Measurements from ENCODE around the gene CCDC92. TPM values are rescaled to one million over a fixed set of nuclear protein-coding genes. Genes with fewer than 3 reads are reported as not detected.

Gene CCDC92
- total and polyA plus RNA-seq, 2 of the 8 experiments (the other 6 are each of a cell fraction or from before 2014, with no cell fraction given), result 0.43 to 0.51 TPM

DNA sequence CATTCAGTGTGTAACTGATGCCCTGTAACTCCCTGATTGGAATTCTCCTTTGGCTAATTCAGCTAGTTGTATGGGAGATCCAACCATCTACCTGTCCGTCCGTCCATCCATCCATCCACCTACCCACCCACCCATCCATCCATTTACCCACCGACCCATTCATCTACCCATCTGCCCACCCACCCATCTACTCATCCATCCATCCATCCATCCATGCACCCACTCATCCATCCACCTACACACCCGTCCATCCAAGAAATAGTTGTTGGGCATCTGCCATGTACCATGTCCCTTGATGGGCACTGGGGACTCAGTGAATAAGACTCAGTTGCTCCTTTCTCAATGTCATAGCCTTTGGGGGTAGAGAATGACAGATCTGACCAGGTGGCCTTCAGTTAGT, 48.1 kb downstream of the CCDC92 start (continued):
- TF ChIP-seq CBX5 (IDR thresholded peaks at IDR 0.05; ENCODE audit: low read depth, low read length), result no peak
- TF ChIP-seq EP300 (IDR thresholded peaks at IDR 0.05; ENCODE audit: borderline replicate concordance in 1 of 2, low read depth in 2 of 2, low read length in 2 of 2), result no peak
- no peak for TF ChIP-seq EZH2 (IDR thresholded peaks at IDR 0.05; ENCODE audit: low read depth, low read length, severe bottlenecking)
- no peak for TF ChIP-seq BRCA1 (IDR thresholded peaks at IDR 0.05; ENCODE audit: low read depth, low read length)
- TF ChIP-seq, protein P1, sequence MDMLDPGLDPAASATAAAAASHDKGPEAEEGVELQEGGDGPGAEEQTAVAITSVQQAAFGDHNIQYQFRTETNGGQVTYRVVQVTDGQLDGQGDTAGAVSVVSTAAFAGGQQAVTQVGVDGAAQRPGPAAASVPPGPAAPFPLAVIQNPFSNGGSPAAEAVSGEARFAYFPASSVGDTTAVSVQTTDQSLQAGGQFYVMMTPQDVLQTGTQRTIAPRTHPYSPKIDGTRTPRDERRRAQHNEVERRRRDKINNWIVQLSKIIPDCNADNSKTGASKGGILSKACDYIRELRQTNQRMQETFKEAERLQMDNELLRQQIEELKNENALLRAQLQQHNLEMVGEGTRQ (IDR thresholded peaks at IDR 0.05; ENCODE audit: low read length), result no peak
- TF ChIP-seq SIN3A (conservative IDR thresholded peaks at IDR 0.05 in 1 of 2, IDR thresholded peaks at IDR 0.05 in 1 of 2; ENCODE audit: low read depth in 1 of 2, low read length in 2 of 2), result no peak
